Sciatic nerve (tissue), 2 donors: ENCODE results near the gene KISS1R. TPM values are rescaled to one million over a fixed set of nuclear protein-coding genes. Genes with fewer than 3 reads are reported as not detected.

ENCODE experiments used
- ATAC-seq: fragments of 200-7000 bp; cut with Tn5 transposase; one replicate; pipeline ENCODE4 v1.9.1; 2020; ENCODE audit warnings: mild to moderate bottlenecking, moderate library complexity
- DNase-seq: peaks from one replicate; pipeline ENCODE4 v3.0.0-alpha.2; 2020; ENCODE audit warnings: low spot score
- intact Hi-C: fragments of 100-400 bp; cut with DNase I; formaldehyde crosslinking; loops from one replicate; pipeline ENCODE4 v1.14.2; 2022
- total RNA-seq: library from RNA; stranded (reverse); fragmentation: NEBNext Ultra II Directional; extraction: Animal tissue kit (Norgen Biotek cat#: 25700); gene quantifications from one replicate; pipeline ENCODE4 v1.2.1, GENCODE V29; 2021
- donor health status: DM: no; HTN: no; CAD: no.
- donor health status: DM: no; HTN: no; CAD: no.

KISS1R gene
- total RNA-seq, 1 donor from 2014 or later: not detected

DNA sequence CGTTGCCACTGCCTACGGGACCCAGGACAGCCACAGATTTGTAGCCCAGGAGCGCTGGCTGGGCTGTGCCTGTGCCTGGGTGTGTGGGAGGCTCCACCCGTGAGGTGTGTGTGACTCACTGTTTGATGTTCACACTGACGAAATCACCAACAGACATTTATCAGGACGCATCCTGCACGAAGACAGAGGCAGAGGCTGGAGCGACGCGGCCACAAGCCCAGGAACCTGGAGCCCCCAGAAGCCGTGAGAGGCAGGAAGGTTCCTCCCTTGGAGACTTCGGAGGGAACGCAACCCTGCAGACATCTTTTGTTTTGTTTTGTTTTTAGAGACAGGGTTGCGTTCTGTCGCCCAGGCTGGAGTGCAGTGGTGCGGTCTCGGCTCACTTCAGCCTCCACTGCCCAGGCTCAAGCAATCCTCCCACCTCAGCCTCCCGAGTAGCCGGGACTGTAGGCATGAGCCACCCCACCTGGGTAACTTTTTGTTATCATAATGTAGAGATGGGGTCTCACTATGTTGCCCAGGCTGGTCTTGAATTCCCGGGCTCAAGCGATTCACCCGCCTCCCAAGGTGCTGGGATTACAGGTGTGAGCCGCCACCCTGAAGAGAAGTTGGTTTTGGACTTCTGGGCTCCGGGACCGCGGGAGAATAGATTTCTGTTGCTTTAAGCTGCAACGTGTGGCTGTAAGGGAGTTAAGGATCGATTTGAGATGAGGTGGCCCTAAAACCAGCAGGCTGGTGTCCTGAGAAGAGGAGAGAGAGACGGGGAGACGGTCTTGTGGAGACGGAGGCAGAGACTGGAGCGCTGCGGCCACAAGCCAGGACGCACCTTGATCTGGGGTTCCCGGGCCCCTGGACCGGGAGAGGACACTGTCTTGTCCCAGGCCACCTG lies 42.1 kb downstream of the KISS1R start:
- intact Hi-C loops: no loop called here

DNA sequence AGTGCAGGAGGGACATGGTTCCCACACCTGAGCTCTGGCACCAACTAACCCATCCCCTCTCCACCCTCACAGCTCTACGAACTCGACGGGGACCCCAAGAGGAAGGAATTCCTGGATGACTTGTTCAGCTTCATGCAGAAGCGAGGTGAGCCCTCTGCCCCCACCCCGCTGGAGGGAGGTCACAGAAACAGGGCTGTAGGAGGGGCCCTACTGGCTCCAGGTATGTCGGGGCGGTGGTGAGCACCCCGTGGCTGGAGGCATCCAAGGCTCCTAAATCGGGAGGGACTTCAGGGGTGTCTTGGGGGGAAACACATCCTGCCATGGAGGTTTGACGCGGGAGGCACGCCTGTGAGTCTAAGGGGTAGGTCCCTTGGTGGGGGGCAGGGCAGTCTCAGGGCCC lies 42.9 kb downstream of the KISS1R start:
- ATAC-seq: no peak
- DNase-seq: no peak
- intact Hi-C loops: no loop called here

More for the DNA sequence above, 42.1 kb downstream of the KISS1R start:
- no peak for ATAC-seq
- no peak for DNase-seq

DNA sequence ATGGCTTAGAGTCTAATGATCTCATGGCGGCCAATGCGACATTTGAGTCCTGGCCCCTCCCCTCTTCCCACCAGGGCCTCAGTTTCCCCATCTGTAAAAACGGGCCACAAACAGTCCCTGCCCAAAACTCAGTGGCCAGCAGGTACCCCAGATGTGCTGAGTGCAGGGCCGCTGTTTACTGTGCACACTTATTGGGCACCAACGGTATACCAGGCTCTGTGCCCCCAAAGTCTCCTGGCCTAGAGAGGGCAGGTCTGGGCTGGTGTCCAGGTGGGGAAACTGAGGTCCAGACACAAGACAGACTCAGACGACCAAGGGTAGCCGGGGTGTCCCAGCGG lies 43.4 kb downstream of the KISS1R start:
- ATAC-seq (no peak), DNase-seq (no peak)
- intact Hi-C loops: no loop called here

DNA sequence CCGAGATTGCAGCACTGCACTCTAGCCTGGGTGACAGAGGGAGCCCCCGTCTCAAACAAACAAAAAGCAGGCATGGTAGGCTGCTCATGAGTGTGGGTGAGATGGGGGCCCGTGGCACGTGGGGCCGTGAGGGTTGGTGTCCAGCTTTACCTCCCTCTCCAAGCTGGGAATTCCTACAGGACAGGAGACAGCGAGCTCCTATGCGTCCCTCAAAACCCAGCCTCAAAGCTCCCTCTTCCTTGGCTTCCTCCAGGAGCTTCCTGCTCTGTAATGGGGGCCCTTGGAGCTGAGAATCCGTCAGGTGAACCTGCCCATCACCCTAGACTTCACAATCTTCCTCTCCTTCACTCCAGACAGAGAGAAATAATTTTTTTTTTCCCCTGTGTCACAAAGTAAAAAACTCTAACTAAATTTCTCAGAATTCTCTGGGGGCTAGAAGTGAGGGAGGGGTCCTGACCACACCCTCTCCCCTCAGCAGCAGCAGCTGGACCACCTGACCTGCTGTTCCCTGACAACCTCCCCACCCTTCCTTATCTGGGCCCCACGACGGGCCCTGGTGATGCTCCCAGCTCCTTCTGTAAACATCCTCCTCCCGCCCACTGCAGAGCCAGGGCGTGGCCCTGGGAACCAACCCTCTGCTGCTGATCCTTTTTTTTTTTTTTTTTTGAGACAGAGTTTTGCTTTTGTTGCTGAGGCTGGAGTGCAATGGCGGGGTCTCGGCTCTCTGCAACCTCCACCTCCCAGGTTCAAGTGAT lies 44.9 kb downstream of the KISS1R start:
- DNase-seq (no peak), ATAC-seq (peak; percentile 13)
- intact Hi-C loops: no loop called here

DNA sequence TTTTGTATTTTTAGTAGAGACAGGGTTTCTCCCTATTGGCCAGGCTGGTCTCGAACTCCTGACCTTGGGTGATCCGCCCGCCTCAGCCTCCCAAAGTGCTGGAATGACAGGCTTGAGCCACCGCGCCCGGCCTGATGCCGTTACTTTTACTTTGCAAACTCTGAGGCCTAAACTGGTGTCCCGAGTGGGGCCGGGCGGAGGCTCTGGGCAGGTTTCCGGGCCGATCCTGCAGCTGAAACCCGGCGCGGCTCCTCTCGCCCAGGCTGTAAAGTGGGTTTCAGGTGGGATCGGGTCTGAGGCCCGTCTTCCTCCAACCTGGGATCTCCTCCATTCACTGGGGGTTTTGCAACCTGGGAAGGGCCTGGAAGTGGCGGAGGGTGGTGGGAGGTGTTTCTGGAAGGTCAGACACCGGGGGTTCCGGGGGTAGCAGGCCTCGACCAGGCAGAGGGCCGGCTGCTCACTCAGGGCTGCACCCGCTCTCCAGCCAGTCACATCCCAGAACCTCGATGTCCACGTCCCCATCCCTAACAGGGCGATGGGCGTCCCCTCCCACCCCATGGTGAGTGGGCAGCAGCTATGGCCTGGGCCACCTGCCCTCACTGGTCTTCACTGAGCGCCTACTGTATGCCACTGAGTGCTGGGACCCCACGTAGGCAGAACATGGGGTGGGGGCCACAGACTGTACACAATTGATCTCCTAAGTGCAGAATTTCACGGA lies 45.7 kb downstream of the KISS1R start:
- no peak for ATAC-seq
- intact Hi-C loops: no loop called here
- DNase-seq: no peak

DNA sequence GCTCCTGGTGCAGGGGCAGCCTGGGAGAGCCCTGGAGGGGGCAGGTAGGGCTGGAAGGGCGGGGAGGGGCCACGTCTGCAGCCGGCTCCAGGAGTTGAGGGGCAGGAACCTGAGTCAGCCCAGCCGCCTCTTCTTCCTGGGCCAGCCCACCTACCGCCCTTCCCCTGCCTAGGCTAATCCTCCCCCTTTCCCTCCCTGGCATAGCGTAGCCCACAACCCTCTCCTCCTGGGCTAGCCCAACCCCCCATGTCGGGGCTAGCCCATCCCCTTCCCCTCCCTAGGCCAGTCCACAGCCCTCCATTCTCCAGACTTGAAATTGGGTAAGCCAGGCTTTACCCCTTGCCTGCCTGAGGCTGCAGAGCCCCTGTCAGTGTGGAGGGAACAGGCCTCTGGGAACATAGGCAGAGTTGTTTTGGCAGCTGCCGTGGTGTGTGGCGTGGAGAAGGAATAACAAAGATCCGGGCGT lies 46.4 kb downstream of the KISS1R start:
- intact Hi-C loops: no loop called here
- no peak for DNase-seq
- peak; percentile 11 for ATAC-seq

DNA sequence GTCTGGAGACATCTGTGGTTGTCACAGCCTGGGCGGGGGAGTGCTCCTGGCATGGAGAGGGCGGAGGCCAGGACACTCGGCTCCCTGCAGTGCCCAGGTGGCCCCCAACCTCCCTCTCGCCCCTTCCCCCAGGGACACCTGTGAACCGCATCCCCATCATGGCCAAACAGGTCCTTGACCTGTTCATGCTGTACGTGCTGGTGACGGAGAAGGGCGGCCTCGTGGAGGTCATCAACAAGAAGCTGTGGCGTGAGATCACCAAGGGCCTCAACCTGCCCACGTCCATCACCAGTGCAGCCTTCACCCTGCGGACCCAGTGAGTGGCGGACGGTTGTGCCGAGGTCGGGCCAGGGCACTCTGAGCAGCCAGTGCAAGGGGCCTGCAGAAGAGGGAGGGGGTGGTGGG lies 47.0 kb downstream of the KISS1R start:
- DNase-seq (no peak), ATAC-seq (no peak)
- intact Hi-C loops: no loop called here

DNA sequence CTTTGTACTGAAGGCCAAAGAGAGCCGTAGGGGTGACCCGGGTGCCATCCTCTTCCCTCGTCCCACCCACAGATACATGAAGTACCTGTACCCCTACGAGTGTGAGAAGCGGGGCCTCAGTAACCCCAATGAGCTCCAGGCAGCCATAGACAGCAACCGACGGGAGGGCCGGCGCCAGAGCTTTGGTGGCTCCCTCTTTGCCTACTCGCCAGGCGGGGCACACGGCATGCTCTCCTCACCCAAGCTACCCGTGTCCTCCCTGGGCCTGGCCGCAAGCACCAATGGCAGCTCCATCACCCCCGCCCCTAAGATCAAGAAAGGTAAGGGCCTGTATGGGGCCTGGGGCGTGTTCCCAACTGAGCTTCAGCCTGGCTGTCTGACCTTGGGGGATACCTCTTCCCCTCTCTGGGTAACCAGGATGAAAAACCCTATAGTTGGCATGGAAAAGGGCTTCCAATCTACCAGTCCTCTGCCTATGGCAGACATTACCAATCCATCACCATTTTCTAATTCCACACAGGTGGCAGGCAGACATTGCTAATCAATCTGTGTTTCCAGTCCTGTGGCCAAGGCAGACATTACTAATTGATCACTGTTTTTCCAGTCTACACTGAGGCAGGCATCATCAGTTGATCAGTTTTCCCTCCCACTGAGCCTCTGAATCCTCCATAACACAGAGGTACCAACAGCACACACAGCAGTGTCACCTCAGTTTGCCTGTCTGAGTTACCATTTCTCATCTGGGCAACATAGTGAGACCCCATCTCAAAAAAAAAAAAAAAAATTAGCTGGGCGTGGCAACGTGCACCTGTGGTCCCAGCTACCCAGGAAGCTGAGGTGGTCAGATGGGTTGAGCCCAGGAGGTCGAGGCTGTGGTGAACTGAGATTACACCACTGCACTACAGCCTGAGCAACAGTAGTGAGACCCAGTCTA lies 47.9 kb downstream of the KISS1R start:
- no peak for ATAC-seq
- intact Hi-C loops: no loop called here

DNA sequence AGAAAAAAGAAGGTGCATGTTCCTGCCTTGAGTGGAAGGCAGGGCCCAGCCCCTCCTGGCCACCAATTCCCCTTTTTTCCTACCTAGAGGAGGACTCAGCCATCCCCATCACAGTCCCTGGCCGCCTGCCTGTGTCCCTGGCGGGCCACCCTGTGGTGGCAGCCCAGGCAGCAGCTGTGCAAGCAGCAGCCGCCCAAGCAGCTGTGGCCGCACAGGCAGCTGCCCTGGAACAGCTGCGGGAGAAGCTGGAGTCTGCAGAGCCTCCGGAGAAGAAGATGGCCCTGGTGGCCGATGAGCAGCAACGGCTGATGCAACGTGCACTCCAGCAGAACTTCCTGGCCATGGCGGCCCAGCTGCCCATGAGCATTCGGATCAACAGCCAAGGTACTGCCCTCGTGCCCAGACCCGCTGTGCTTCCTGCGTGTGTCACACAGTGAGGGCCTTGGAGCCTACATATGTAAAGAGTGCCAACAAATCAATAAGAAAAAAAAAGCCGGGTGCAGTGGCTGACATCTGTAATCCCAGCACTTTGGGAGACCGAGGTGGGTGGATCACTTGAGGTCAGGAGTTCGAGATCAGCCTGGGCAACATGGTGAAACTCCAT lies 49.5 kb downstream of the KISS1R start:
- intact Hi-C loops: no loop called here
- DNase-seq (no peak), ATAC-seq (no peak)

More for the DNA sequence above, 47.9 kb downstream of the KISS1R start:
- no peak for DNase-seq

Other genes starting within 250 kb of the KISS1R start
- gene FSTL3, start 240.9 kb upstream of the KISS1R start, total RNA-seq: 108 TPM
- not detected for gene PRSS57, start 221.9 kb upstream of the KISS1R start, total RNA-seq
- 130 TPM for gene PALM, start 208.4 kb upstream of the KISS1R start, total RNA-seq
- gene MISP, start 166.2 kb upstream of the KISS1R start, total RNA-seq: 0.45 TPM
- gene PTBP1, start 119.9 kb upstream of the KISS1R start, total RNA-seq: 217 TPM
- not detected for gene PLPPR3, start 95.4 kb upstream of the KISS1R start, total RNA-seq
- gene AZU1, start 89.5 kb upstream of the KISS1R start, total RNA-seq: 1.9 TPM
- 0.71 TPM for gene PRTN3, start 76.3 kb upstream of the KISS1R start, total RNA-seq
- 2.1 TPM for gene ELANE, start 65.0 kb upstream of the KISS1R start, total RNA-seq
- 405 TPM for gene CFD, start 57.7 kb upstream of the KISS1R start, total RNA-seq
- gene MED16, start 24.1 kb upstream of the KISS1R start, total RNA-seq: 55.7 TPM
- gene RNU6-9, start 23.8 kb upstream of the KISS1R start, total RNA-seq: not detected
- 48.9 TPM for gene R3HDM4, start 4.1 kb upstream of the KISS1R start, total RNA-seq
- 13.6 TPM for gene ARID3A, start 8.7 kb downstream of the KISS1R start, total RNA-seq
- 20.3 TPM for gene WDR18, start 67.0 kb downstream of the KISS1R start, total RNA-seq
- gene GRIN3B, start 83.1 kb downstream of the KISS1R start, total RNA-seq: not detected
- gene TMEM259, start 103.8 kb downstream of the KISS1R start, total RNA-seq: 146 TPM
- gene RNU6-2, start 104.2 kb downstream of the KISS1R start, total RNA-seq: not detected
- 120 TPM for gene CNN2, start 109.3 kb downstream of the KISS1R start, total RNA-seq
- gene ABCA7, start 122.8 kb downstream of the KISS1R start, total RNA-seq: 17.3 TPM
- 26.2 TPM for gene ARHGAP45, start 149.8 kb downstream of the KISS1R start, total RNA-seq
- 99.8 TPM for gene POLR2E, start 178.0 kb downstream of the KISS1R start, total RNA-seq
- gene GPX4, start 186.7 kb downstream of the KISS1R start, total RNA-seq: 239 TPM